Cardiac septum (tissue), 1 donor: ENCODE results near the gene OLR1. TPM values are rescaled to one million over a fixed set of nuclear protein-coding genes. Genes with fewer than 3 reads are reported as not detected.
"Not testable (repeated sequence)": the region's sequence is repeated elsewhere in the genome, so short reads cannot be mapped to it uniquely, and the experiment has no call there.

Experiments used
- DNase-seq: peaks from one replicate; pipeline ENCODE4 v3.0.0-alpha.2; 2020; ENCODE audit warnings: low spot score
- intact Hi-C: fragments of 100-400 bp; cut with DNase I; formaldehyde crosslinking; loops from one replicate; pipeline ENCODE4 v1.14.0; 2022
- total RNA-seq: library from RNA; stranded (reverse); fragmentation: NEBNext Ultra II Directional; extraction: Animal tissue kit (Norgen Biotek cat#: 25700); gene quantifications from one replicate; pipeline ENCODE4 v1.2.1, GENCODE V29; 2021
- donor health status: DM: no; HTN: no; CAD: no.

The OLR1 gene
- total RNA-seq, 1 donor from 2014 or later: 0.43 TPM

DNA sequence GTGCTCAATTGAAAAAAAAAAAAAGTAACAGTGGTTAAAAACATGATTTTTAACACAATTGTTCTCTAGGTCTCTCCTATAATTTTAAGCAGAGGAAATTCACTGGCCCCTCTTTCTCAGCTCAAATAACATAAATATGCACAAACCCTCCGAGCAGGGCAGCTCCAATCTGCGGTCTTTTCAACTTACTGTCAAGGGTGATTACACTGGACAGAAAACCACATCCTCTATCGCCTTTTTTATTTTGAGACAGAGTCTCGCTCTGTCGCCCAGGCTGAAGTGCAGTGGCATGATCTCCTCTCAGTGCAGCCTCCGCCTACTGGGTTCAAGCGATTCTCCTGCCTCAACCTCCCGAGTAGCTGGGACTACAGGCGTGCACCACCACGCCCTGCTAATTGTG, 24.3 kb upstream of the OLR1 start:
- no peak for DNase-seq
- intact Hi-C loops: no loop called here

DNA sequence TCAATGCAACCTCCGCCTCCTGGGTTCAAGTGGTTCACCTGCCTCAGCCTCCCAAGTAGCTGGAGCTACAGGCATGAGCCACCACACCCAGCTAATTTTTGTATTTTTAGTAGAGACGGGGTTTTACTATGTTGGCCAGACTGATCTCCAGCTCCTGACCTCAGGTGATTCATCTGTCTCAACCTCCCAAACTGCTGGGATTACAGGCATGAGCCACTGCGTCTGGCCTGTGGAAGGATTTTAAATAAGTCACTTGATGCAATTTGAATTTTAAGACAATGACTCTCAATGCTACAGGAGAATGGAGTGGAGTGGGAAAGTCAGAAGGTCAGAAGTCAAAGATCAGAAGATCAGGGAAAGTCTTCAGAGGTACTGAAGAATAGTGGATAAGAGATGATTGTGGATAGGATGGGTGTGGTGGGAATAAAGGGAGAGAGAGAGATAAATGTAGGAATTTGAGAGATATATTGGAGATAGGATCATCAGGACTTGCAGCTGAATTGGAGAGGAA, 22.3 kb upstream of the OLR1 start:
- no peak for DNase-seq

DNA sequence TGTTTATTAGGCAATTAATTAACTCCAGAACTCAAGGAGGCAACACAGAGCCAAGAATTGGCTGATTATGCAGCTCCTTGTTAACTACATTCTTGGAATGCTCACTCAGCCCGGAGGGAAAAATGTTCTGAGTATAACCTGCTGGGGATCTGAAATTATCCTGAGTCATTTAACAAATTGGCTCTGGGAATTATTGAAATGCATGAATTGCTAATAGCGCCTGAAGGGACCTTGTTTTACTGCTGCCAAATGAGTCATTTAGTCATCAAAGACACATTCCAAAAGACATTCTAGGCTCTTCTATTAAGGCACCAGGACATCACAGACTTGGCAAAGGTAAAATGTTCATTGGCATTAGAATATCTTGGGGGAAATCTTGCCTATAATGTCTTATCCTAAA, 19.9 kb upstream of the OLR1 start:
- intact Hi-C loops: no loop called here
- no peak for DNase-seq

More for the DNA sequence above, 22.3 kb upstream of the OLR1 start:
- intact Hi-C loops: no loop called here

DNA sequence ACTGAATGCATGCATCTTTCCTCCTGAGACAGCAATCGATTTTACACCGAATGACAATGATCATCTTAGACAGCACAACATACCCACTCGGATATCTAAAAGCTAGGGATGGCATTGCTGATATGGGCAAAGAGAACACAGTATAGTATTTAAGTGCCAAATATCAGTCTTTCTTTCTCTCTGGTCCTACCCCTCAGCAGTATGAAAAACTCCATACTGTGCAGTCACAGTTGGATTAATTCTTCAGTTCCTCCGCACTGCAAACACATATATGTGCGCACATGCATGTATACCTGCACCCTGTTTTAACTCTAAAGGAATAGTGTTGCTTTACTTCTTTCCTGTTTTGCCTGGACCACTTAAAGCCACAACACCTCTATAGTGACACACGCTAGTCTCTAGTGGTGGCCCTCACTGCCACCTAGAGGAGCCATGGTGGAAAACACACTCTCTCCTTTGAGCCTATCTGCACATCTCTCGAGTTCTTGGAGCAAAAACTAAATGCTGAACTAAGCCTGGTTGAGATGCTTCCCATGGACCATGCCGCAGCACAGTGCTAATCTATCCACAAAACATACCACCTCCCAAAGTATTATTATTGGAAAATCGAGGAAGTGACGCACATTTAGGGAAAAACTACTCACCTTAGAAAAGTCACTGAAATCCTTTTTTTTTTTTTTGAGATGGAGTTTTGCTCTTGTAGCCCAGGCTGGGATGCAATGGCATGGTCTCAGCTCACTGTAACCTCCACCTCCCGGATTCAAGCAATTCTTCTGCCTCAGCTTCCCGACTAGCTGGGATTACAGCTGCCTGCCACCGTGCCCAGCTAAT, 18.8 kb upstream of the OLR1 start:
- no peak for DNase-seq
- intact Hi-C loops: loop anchor here (1.0 kb wide), 1 partner anchor 36 kb away; no protein-coding TSS in a partner anchor

DNA sequence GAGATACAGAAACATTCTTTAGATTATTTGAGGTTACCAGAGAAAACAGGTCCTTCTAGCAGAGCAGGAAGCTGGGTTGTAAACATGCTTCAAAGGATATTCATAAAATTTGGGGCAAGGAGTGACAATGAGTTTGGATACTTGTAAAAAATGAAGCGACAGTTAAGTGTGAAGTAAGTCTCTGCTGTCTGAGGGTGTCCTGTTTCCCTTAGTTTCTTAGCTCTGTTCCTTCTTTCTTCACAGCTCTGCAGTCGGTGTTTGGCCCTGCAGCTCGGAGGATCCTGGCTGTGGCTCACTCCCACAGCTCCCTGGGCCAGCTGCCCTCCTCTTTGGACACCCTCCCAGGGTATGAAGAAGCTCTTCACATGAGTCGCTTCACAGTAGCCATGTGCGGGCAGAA, 17.7 kb upstream of the OLR1 start:
- no peak for DNase-seq
- intact Hi-C loops: loop anchor here (1.0 kb wide), 1 partner anchor 35 kb away; no protein-coding TSS in a partner anchor

DNA sequence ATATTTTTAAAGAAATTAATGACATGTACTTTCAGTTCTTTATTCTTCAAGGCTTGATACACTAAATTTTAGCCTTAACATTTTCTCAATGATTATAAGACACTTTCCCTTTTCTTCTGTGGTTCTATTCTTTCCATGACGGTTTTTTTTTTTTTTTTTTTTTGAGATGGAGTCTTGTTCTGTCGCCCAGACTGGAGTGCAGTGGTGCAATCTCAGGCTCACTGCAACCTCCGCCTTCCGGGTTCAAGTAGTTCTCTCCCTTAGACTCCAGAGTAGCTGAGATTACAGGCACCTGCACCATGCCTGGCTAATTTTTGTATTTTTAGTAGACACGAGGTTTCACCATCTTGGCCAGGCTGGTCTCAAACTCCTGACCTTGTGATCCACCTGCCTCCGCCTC, 15.0 kb upstream of the OLR1 start:
- intact Hi-C loops, DNase-seq: not testable (repeated sequence)

DNA sequence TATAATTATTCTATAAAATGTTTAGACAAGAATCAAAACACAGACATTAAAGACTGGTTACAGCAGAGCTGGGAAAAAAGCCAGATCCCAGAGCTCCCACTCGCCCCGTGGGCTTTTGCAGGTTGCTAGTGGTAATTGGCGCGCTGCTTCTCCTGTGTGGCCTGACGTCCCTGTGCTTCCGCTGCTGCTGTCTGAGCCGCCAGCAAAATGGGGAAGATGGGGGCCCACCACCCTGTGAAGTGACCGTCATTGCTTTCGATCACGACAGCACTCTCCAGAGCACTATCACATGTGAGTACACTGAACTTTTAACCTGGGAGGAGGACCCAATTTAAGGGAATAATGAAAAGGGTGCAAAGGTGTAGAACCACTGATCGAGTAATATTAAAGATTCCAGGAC, 14.4 kb upstream of the OLR1 start:
- intact Hi-C loops: no loop called here
- DNase-seq: peak; percentile 84

DNA sequence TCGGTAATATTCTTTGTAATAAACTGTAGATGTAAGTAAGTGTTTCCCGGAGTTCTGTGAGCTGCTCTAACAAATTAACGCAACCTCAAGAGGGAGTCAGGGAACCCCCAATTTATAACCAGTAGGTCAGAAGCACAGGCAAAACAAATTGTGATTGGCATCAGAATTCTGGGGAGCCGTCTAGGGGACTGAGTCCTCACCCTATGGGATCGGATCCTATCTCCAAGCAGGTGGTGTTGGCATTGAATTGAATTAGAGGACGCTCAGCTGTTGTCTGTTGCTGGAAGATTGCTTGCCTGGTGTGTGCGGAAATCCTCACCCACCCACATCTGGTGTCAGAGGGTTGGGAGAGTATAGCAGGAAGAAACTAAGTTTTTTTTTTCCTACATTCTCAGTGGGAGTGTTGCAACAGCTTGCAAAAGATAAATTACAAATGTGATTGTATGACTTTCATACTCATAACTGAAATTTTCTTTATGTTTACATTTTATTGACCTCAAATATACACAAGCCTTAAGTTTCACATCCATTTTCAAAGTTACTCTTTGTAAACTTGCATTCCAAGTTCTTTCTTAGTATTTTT, 12.4 kb upstream of the OLR1 start:
- intact Hi-C loops: no loop called here
- no peak for DNase-seq

DNA sequence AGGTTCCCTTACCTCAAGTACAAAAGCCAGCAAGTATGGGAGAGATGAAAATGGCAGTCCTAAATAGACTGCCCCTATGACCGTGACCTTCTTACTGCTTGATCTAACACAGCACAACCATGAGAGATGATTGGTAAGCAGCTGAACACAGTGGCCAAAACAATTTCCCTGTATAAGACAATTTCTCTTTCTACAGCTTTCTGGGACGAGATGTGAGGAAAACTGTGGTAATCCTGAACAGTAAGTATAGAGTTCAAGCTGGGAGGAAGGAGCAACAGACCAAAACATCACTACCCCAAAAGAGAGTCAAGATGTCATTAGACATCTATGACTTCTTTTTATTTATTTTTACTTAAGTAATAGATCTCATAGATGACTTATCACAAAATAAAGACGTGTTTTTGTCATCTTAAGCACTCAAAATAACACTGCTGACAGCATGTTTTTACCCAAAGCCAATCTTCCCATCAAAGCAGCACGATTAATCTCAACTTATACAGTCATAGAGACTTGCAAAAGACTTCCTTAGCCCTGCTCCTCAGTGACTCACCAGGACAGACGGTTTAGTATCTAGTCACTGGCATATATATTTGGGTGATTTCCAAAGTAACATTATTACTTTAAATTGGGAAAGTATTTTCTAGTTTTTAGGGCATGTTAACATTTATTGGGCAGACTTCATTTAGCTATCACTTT, 10.6 kb upstream of the OLR1 start:
- DNase-seq: no peak
- intact Hi-C loops: no loop called here

DNA sequence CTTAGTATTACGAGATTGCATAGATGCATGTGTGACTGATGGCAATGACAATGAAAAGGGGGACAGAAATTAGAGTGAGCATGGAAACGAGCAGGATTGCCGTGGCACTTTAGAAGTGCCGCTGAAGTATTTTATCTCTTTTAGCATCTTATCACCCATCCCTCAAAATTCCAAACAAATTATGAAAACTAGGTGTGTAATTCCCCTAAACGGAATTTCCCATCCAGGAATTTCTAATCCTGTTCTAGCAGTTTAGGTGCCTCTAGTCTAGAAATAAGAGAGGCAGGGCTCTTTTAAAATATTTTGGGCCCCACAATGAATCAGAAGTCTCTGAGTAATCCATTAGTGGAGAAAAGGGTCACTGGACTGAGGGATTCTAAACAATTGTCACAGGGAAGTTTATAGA, 7.8 kb upstream of the OLR1 start:
- intact Hi-C loops: no loop called here
- DNase-seq: no peak

DNA sequence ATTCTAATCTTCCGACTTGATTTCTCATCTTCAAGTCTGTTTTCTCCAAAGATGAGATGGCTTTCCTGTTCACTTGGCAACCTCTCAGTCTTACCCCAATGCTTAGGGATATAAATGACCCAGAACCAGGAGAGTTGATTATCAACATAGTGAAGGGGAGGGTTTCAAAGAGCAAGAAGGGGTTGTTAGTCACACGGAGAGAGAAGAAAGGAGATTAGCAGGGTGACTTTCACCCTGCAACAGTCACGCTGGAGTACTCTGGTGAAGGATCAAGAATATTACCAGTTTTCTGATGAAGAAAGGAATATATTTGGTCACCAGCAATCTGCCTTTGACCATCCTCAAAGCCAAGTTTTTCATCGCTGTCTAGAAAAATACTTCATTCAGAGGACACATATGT, 6.9 kb upstream of the OLR1 start, which contains the start of gene TMEM52B:
Gene TMEM52B, plus strand, starts transcription at position 212 of the 400 bp plus-strand sequence. CDS start 543 bp downstream, outside the sequence.
- intact Hi-C loops: no loop called here

DNA sequence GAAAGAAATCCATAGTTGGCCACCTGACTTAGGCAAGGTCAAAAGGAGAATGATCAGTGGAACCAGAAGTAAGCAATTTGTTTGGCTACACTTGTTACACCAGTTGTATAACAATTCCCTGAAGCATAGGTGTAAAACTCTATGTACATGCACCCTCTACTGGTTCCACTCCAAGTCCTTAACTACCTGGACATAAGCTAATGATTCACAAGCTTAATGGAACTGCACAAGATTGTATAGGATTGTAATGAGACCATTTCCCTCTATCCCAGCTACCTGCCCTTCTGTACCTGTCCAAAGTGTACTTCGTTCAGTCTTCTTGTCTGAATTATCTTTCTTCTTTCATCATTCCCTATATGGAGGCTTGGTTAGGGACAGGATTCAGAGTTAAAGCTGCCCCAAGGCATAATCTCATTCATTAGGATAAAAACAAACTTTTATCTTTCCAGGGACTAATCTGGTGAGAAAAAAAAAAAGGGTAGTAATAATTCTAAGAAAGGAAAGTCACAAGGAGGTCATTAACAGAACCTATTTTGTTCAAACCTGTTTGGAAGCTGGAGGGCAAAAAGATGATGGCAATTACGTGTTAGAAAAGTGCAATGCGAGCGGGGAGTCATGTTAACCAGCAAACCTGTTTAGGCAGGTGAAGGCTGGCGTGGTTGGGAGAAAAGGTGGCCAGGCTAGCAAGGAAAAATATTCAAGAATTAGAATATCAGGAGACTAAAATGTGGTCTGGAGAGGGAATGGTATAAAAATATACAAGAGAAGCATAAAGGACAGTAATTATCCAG, 4.1 kb upstream of the OLR1 start:
- DNase-seq: no peak
- intact Hi-C loops: no loop called here

More for the DNA sequence above, 6.9 kb upstream of the OLR1 start, which contains the start of gene TMEM52B:
- DNase-seq: no peak

DNA sequence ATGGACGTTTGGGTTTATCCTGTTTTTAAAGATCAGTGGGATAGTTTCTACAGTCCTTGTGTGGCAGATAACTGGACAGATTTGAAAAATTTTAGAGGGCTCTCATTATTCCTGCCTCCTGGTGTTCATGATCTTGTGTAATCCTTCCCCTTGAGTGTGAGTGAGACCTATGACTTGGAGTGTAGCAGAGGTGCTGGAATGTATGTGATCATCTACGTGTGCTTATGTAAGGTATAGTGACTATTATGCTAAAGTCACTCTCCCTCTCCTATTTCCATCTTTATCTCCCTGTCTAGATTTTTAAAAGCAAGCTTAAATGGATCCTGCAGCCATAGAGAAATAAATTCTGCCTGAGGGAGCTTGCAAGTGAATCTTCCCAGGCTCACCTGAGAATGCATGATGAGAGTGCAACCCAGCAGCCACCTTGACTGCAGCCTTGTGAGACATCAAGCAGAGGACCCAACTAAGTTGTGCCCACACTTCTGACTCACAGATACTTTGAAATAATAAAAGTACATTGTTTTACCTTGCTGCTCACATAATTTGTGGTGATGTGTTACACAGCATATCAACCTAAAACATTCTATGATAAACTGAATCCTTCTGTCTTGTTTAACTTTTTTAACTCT, 3.2 kb upstream of the OLR1 start:
- no peak for DNase-seq
- intact Hi-C loops: no loop called here

DNA sequence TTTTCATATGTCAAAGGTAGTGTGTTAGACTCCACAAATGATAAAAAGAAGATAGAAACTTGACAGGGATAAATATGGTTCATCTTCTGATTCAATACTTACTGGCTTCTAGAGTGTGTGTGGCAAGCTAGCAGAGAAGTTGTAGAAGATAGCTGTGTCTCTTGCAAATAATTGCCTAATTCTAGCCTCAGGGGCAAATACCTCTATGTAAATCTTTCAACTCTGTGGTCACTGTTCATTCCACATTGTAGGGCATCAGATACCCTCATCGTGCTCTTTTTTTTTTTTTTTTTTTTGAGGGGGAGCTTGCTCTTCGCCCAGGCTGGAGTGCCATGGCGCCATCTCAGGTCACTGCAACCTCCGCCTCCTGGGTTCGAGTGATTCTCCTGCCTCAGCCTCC, 1.7 kb downstream of the OLR1 start:
- intact Hi-C loops: no loop called here
- no peak for DNase-seq

DNA sequence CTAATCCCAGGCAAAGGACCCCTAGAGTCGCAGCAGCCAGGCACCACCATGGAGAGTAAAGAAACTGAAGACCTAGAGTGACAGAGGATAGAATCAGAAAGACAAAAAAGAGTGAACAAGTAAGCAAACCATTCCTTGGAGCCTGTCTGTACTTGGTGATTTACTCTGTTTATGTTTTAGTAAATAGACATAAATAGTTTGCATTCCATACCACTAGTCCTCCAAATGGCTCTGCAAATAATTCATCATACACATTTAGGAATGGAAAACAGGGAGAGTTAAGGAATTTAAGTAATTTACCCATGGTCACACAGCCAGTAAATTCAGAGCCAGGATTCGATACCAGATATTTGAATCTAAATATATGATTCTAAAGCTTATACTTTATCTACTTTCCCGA, 2.8 kb downstream of the OLR1 start:
- DNase-seq: no peak
- intact Hi-C loops: no loop called here

DNA sequence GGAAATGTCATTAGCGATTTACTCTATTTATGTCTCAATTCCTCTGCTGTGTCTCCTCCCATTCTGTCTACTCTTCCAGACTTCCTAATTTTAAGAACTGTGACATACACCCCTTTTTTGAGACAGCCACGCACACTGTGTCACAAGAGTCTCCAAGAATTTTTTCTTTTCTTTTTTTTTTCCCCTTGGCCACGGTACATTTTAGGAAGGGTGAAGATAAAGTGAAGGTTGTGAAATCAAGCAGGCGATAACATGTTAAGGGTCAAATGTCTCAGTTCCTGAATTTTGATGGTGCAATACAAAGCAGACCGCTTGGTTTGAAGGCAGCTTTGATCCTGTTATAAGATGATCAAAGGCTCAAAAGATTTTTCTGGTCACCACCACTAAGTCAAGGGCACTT, 4.3 kb downstream of the OLR1 start:
- no peak for DNase-seq
- intact Hi-C loops: no loop called here

DNA sequence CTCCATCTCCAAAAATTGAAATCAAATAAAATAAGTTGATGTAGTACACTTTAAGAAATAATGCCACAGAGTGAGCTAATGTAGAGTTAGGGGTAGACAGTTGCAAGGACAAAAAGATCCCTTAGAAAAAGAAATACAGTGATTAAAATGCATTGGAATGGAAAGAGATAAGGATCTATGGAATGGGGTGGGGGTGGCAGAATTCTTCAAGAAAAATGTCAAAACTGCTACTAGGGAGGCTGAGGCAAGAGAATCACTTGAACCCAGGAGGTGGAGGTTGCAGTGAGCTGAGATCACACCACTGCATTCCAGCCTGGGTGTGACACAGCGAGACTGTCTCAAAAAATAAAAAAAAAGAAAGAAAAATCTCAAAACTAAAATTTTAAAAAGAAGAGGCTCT, 6.5 kb downstream of the OLR1 start:
- no peak for DNase-seq
- intact Hi-C loops: no loop called here

DNA sequence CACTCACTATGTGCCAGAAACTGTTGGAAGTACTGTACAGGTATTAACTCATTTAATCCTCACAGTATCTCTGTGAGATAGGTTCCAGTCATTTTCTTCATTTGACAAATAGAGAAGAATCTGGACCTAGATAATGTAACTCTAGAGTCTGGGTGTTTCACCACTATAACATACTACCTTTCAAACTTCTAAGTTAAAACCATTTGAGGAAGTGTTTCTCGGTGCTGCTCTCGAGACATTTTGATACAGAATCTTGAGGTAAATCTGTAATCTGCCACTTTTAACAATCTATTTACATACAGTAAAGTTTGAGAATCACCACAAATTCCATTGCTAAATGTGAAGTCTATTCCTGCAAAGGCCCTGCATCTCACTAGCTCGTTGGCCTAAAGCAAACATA, 8.8 kb downstream of the OLR1 start:
- intact Hi-C loops: no loop called here
- no peak for DNase-seq
